ENCODE measurements around the gene STRIP2.
"Not testable (repeated sequence)": the region's sequence is repeated elsewhere in the genome, so short reads cannot be mapped to it uniquely, and the experiment has no call there.

The STRIP2 gene

GRCh38 chr7:129494041-129494440, 59.8 kb downstream of the STRIP2 start:
- no peak for DNase-seq (ENCODE audit: low spot score)

GRCh38 chr7:129495987-129496386, 61.8 kb downstream of the STRIP2 start:
- no peak for DNase-seq (ENCODE audit: low spot score)

GRCh38 chr7:129496653-129497052, 62.4 kb downstream of the STRIP2 start:
- DNase-seq (ENCODE audit: low spot score) = no peak

- DNase-seq (ENCODE audit: low spot score) = no peak
These were observed 62.9 kb downstream of the STRIP2 start for GRCh38 chr7:129497156-129497555.

GRCh38 chr7:129498021-129498420, 63.8 kb downstream of the STRIP2 start:
- no peak for DNase-seq (ENCODE audit: low spot score)

- no peak for DNase-seq (ENCODE audit: low spot score)
These were observed 65.8 kb downstream of the STRIP2 start for GRCh38 chr7:129499999-129500398.

- peak; percentile 97 for DNase-seq (ENCODE audit: low spot score)
These were observed 67.8 kb downstream of the STRIP2 start, which contains the start of gene SMKR1 for GRCh38 chr7:129501760-129502707. Gene SMKR1, plus strand, starts transcription at chr7:129502531. Its CDS starts 294 bp downstream, at chr7:129502825.

- DNase-seq (ENCODE audit: low spot score) = no peak
These were observed 68.8 kb downstream of the STRIP2 start for GRCh38 chr7:129502708-129503685.

- DNase-seq (ENCODE audit: low spot score) = no peak
These were observed 69.5 kb downstream of the STRIP2 start for GRCh38 chr7:129503725-129504124.

- DNase-seq (ENCODE audit: low spot score) = no peak
These were observed 78.0 kb downstream of the STRIP2 start for GRCh38 chr7:129512192-129512591.

- no peak for DNase-seq (ENCODE audit: low spot score)
These were observed 79.3 kb downstream of the STRIP2 start for GRCh38 chr7:129513546-129513945.

GRCh38 chr7:129514683-129515082, 80.5 kb downstream of the STRIP2 start:
- no peak for DNase-seq (ENCODE audit: low spot score)

- no peak for DNase-seq (ENCODE audit: low spot score)
These were observed 81.1 kb downstream of the STRIP2 start for GRCh38 chr7:129515381-129515780.

- no peak for DNase-seq (ENCODE audit: low spot score)
These were observed 83.7 kb downstream of the STRIP2 start for GRCh38 chr7:129517931-129518330.

- no peak for DNase-seq (ENCODE audit: low spot score)
These were observed 85.2 kb downstream of the STRIP2 start for GRCh38 chr7:129519464-129519863.

- no peak for DNase-seq (ENCODE audit: low spot score)
These were observed 88.1 kb downstream of the STRIP2 start for GRCh38 chr7:129522088-129522970.

GRCh38 chr7:129522971-129523340, 88.7 kb downstream of the STRIP2 start:
- DNase-seq (ENCODE audit: low spot score) = no peak

GRCh38 chr7:129523924-129524323, 89.7 kb downstream of the STRIP2 start:
- DNase-seq (ENCODE audit: low spot score) = no peak

GRCh38 chr7:129524405-129524804, 90.2 kb downstream of the STRIP2 start:
- DNase-seq (ENCODE audit: low spot score) = not testable (repeated sequence)

- no peak for DNase-seq (ENCODE audit: low spot score)
These were observed 91.1 kb downstream of the STRIP2 start for GRCh38 chr7:129525225-129525862.

- no peak for DNase-seq (ENCODE audit: low spot score)
These were observed 95.4 kb downstream of the STRIP2 start for GRCh38 chr7:129529643-129530042.
